ENCODE data around the gene IQCK.
"Not testable (repeated sequence)": the region's sequence is repeated elsewhere in the genome, so short reads cannot be mapped to it uniquely, and the experiment has no call there.

Gene IQCK

DNA sequence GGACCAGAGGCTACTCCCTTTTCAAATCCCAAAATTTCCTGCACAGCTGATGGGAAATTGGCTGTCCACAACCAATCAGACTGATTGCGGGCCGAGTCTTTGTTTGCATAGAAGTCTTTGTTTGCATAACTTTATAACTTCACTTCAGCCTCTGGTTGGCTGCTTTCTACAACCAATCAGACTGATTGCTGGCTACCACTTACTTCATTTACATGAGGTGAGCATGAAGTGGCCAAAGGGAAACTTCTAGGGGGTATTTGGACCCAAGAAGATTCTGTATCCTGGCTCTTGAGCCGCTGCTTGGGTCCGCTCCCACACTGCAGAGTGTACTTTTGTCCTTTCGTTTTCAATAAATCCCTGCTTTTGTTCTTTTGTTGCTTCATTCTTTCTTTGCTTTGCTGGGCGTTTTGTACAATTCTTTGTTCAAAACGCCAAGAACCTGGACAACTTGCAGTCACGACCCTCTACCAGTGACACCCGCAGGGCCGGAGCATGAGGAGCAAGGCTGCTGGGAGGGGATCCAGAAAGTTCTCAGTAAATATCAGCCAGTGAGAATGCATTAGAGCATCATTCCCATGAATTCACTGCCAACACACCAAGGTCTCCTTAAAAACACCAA, 67.5 kb downstream of the IQCK start:
- no peak for DNase-seq (ENCODE audit: extremely low spot score)
- TF ChIP-seq, protein P1, sequence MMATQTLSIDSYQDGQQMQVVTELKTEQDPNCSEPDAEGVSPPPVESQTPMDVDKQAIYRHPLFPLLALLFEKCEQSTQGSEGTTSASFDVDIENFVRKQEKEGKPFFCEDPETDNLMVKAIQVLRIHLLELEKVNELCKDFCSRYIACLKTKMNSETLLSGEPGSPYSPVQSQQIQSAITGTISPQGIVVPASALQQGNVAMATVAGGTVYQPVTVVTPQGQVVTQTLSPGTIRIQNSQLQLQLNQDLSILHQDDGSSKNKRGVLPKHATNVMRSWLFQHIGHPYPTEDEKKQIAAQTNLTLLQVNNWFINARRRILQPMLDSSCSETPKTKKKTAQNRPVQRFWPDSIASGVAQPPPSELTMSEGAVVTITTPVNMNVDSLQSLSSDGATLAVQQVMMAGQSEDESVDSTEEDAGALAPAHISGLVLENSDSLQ (IDR thresholded peaks at IDR 0.05): no peak
- TF ChIP-seq NFRKB (IDR thresholded peaks at IDR 0.05): no peak
- POLR2A ChIA-PET: no interaction called here
- CTCF ChIA-PET: no interaction called here

DNA sequence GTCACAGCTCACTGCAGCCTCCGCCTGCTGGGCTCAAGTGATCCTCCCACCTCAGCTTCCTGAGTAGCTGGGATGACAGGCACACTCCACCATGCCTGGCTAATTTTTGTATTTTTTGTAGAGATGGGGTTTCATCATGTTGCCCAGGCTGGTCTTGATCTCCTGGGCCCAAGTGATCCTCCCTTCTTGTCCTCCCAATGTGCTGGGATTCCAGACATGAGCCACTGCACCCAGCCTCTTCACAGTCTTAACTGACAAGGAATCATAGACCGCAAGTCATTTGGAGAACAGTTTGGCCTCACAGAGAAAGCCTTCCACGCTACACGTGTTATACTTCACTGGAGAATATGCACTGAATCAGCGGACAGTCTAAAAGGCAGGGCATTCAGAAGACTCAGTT, 83.3 kb downstream of the IQCK start:
- CTCF ChIA-PET; POLR2A ChIA-PET; DNase-seq (ENCODE audit: extremely low spot score): not testable (repeated sequence)

DNA sequence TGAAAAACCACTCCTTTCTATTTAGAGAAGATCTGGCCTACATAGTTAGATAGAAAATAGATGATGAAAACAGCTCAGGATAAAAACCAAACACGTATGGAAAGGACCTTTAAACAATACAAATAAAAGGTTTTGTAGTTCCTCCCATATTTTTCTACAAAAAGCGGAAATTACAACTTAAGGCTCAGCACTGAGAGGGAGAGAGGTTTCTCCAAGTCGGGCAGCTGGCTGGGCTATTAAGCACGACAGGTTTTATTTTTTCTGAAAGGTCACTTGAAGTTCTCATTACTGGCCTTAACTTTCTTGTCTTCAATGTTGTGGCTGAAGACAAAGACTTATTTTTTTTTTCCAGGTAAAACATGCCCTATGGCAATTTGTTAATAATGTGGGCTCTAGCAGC, 83.8 kb downstream of the IQCK start:
- POLR2A ChIA-PET; CTCF ChIA-PET; DNase-seq (ENCODE audit: extremely low spot score): not testable (repeated sequence)

DNA sequence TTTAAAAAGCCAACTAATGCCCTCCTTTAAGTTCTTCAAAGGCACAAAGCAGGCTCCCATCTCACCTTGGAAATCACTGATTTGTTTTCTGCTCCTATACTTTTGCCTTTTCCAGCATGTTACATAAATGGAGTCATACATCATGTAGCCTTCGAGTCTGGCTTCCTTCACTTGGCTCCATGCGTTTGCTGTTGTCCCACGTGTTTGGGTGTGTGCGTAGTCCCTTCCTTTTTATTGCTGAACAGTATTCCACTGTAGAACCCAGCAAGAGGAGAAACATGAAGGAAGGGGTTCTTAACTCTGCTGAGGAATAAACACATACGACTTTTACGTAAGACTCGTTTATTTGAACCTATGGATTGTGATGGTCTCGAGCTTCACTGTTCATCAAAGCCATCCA, 84.5 kb downstream of the IQCK start:
- ChIA-PET POLR2A (no interaction called here), CTCF (no interaction called here)
- TF ChIP-seq FOXM1 (IDR thresholded peaks at IDR 0.05; ENCODE audit: borderline replicate concordance): no peak
- no peak for TF ChIP-seq FOXA1 (IDR thresholded peaks at IDR 0.05)
- no peak for DNase-seq (ENCODE audit: extremely low spot score)

DNA sequence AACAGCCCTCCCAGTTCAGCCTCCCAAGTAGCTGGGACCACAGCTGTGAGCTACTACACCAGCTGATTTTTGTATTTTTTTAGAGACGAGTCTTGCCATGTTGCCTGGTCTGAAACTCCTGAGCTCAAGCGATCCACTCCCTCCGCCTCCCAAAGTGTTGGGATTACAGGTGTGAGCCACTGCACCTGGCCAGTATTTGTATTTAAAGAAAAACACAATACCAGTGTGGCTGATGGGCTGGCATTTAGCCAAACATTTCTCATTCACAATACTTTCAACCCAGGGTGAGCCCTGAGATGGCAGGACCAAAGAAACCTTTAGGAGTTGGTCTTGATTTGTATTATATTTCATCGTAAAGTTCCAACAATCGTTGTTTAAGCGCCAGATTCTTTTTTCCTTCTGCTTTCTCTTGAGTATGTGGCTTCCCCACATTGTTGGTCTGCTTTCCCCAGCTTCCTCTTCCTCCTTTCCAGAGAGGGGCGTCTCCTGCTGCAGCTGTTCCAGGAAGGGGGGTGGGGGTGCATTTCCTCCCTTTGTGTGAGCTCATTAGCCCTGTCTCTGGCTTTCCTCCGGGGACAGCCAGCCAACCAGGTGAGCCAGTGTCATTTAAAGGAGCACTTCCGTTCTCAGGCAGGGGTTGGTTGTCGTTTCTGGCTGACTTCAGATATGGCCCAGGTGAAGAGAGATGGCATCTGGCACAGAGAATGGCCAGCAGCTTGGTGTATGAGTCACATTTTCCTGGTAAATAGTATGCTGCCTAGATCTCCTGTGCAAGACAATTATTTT, 86.7 kb downstream of the IQCK start:
- DNase-seq (ENCODE audit: extremely low spot score): no peak
- ChIA-PET CTCF (no interaction called here), POLR2A (no interaction called here)
- TF ChIP-seq BHLHE40 (IDR thresholded peaks at IDR 0.05; ENCODE audit: borderline replicate concordance) (no peak), TARDBP (IDR thresholded peaks at IDR 0.05) (no peak), ZNF384 (IDR thresholded peaks at IDR 0.05) (no peak), ARNT (IDR thresholded peaks at IDR 0.05) (no peak), NFRKB (IDR thresholded peaks at IDR 0.05) (no peak), FOXK2 (IDR thresholded peaks at IDR 0.05) (no peak), FOXA1 (IDR thresholded peaks at IDR 0.05) (no peak), LEF1 (IDR thresholded peaks at IDR 0.05; ENCODE audit: borderline replicate concordance) (no peak), SUZ12 (IDR thresholded peaks at IDR 0.05) (no peak), L3MBTL2 (conservative IDR thresholded peaks at IDR 0.05) (no peak), CTBP1 (IDR thresholded peaks at IDR 0.05; ENCODE audit: borderline replicate concordance) (no peak), FOXM1 (IDR thresholded peaks at IDR 0.05; ENCODE audit: borderline replicate concordance) (no peak), ELF4 (IDR thresholded peaks at IDR 0.05) (no peak), SP1 (IDR thresholded peaks at IDR 0.05) (no peak), HDGF (IDR thresholded peaks at IDR 0.05; ENCODE audit: borderline replicate concordance) (no peak)
- TF ChIP-seq, protein P1 (IDR thresholded peaks at IDR 0.05): no peak

DNA sequence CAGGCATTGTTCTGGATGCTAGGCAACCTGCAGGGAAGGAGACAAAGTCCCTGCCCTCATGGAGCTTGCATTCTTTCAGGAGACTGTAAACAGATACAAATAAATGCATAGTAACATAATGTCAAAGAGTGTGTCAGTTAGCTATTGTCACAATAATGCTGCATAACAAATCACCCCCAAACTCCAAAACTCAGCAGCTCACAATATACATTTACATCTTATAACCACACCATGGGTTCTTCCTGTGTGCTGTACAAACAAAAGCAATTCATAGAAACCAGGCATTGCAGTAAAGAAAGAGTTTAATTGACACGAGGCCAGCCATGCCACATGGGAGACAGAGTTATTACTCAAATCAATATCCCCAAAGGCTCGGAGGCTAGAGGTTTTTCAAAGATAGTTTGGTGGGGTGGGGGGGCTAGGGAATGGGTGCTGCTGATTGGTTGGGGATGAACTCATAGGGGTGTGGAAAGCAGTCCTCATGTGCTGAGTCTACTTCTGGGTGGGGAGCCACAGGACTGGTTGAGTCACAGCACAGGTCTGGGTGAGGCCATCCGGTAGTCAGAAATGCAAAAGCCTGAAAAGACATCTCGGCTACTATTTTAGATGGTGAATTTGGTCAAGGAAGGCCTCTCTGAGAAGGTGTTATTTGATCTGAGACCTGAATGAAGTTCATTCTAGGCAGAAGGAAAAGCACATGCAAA, 87.5 kb downstream of the IQCK start:
- POLR2A ChIA-PET: no interaction called here
- TF ChIP-seq FOXM1 (IDR thresholded peaks at IDR 0.05; ENCODE audit: borderline replicate concordance) (no peak), BHLHE40 (IDR thresholded peaks at IDR 0.05; ENCODE audit: borderline replicate concordance) (no peak), ZNF384 (IDR thresholded peaks at IDR 0.05) (no peak), SP1 (IDR thresholded peaks at IDR 0.05) (no peak), TARDBP (IDR thresholded peaks at IDR 0.05) (no peak), SUZ12 (IDR thresholded peaks at IDR 0.05) (no peak)
- DNase-seq (ENCODE audit: extremely low spot score): no peak
- CTCF ChIA-PET: no interaction called here

DNA sequence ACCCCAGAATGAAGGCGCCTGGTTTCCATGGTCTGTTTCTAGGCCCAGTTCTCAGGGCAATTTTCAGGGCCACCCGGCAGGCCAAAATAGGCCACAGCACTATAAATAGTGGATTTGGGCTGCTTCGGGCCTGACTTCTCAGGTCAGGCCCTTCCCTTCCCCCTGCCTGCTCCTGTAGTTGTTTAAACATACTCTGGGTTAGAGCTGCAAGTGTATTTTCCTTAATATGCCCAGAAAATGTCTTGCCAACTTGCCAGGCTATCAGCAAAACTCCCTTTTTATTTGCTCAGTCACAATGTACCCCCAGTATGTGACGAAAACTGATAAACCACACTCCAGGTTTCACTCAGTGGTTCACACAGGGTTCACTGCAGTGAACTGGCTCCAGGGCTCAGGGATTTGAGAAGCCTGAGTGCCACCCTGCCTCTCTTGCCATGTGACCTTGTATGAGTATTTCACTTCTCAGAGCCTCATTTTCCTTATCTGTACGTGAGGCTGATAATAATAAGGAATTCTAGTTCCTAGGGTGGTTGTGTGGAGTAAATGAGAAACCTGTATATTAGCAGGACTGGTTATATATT, 90.1 kb downstream of the IQCK start:
- CTCF ChIA-PET: no interaction called here

More for the DNA sequence above, 90.1 kb downstream of the IQCK start:
- TF ChIP-seq HDGF (IDR thresholded peaks at IDR 0.05; ENCODE audit: borderline replicate concordance) (no peak), SUZ12 (IDR thresholded peaks at IDR 0.05) (no peak), LEF1 (IDR thresholded peaks at IDR 0.05; ENCODE audit: borderline replicate concordance) (no peak), L3MBTL2 (conservative IDR thresholded peaks at IDR 0.05) (no peak), ARNT (IDR thresholded peaks at IDR 0.05) (no peak), ZNF384 (IDR thresholded peaks at IDR 0.05) (no peak), TARDBP (IDR thresholded peaks at IDR 0.05) (no peak), FOXM1 (IDR thresholded peaks at IDR 0.05; ENCODE audit: borderline replicate concordance) (no peak), NFRKB (IDR thresholded peaks at IDR 0.05) (no peak), FOXA1 (IDR thresholded peaks at IDR 0.05) (no peak), CTBP1 (IDR thresholded peaks at IDR 0.05; ENCODE audit: borderline replicate concordance) (no peak), SP1 (IDR thresholded peaks at IDR 0.05) (no peak), BHLHE40 (IDR thresholded peaks at IDR 0.05; ENCODE audit: borderline replicate concordance) (no peak)
- TF ChIP-seq, protein P1 (IDR thresholded peaks at IDR 0.05): no peak
- POLR2A ChIA-PET: no interaction called here
- DNase-seq (ENCODE audit: extremely low spot score): no peak
